ENCODE measurements around the gene UQCR11.

UQCR11 gene

GRCh38 chr19:1634938-1635243 is 29.6 kb upstream of the UQCR11 start:
- ChIA-PET CTCF (interaction anchor here (0.5 kb wide), 1 partner anchor 120 kb away, joined by 4 read pairs; no protein-coding TSS in a partner anchor), POLR2A (ENCODE audit: low non-redundant PET) (no interaction called here)

GRCh38 chr19:1634242-1634937 is 29.1 kb upstream of the UQCR11 start:
- CTCF ChIA-PET, result interaction anchor here (0.5 kb wide), 1 partner anchor 120 kb away, joined by 4 read pairs; no protein-coding TSS in a partner anchor
- TF ChIP-seq, protein P1, sequence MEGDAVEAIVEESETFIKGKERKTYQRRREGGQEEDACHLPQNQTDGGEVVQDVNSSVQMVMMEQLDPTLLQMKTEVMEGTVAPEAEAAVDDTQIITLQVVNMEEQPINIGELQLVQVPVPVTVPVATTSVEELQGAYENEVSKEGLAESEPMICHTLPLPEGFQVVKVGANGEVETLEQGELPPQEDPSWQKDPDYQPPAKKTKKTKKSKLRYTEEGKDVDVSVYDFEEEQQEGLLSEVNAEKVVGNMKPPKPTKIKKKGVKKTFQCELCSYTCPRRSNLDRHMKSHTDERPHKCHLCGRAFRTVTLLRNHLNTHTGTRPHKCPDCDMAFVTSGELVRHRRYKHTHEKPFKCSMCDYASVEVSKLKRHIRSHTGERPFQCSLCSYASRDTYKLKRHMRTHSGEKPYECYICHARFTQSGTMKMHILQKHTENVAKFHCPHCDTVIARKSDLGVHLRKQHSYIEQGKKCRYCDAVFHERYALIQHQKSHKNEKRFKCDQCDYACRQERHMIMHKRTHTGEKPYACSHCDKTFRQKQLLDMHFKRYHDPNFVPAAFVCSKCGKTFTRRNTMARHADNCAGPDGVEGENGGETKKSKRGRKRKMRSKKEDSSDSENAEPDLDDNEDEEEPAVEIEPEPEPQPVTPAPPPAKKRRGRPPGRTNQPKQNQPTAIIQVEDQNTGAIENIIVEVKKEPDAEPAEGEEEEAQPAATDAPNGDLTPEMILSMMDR (conservative IDR thresholded peaks at IDR 0.05; ENCODE audit: low read depth), result no peak
- POLR2A ChIA-PET (ENCODE audit: low non-redundant PET), result no interaction called here
- H3K27ac ChIP-seq, result no peak overlapping the region; the same call in 1 of the 2 replicates
- DNase-seq (ENCODE audit: low spot score), result no peak

More at GRCh38 chr19:1634938-1635243, 29.6 kb upstream of the UQCR11 start:
- no peak for DNase-seq (ENCODE audit: low spot score)
- TF ChIP-seq, protein P1 (conservative IDR thresholded peaks at IDR 0.05; ENCODE audit: low read depth), result no peak
- peak overlapping the region; percentile 16; the same call in 1 of the 2 replicates for H3K27ac ChIP-seq

DNA sequence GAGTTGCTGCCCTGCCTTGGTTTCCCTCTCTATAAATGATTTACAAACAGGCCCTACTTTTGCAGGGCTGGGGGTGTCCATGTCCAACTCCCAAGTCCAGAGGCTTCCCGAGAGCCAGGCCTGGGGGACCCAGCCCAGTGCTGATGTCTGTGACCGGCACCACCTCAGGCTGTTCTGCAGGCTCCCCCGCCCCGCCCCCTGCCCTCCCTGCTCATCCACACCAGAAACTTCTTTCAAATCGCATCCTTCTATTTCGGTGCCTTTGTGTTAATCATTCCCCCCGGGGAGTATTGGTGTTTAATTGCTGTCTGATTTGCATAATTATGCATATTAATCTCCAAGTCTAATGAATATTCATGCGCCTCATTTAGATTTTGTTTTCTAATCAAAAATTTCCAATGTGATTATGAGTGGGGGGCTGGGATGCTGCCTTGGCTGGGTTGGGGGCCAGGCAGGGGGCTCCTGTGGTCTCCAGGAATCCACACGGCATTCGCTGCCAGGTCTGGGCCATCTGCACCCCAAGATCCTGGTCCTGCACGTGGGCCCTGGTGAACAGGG is 28.1 kb upstream of the UQCR11 start:
- DNase-seq (ENCODE audit: low spot score), result no peak
- POLR2A ChIA-PET (ENCODE audit: low non-redundant PET), result no interaction called here
- CTCF ChIA-PET, result no interaction called here
- peak overlapping the region; percentile 58 for H3K27ac ChIP-seq
- TF ChIP-seq, protein P1 (conservative IDR thresholded peaks at IDR 0.05; ENCODE audit: low read depth), result no peak

GRCh38 chr19:1632462-1633268 is 27.4 kb upstream of the UQCR11 start:
- TF ChIP-seq, protein P1 (conservative IDR thresholded peaks at IDR 0.05; ENCODE audit: low read depth), result no peak
- no peak for DNase-seq (ENCODE audit: low spot score)
- peak overlapping the region; percentile 58 for H3K27ac ChIP-seq
- ChIA-PET POLR2A (ENCODE audit: low non-redundant PET) (no interaction called here), CTCF (no interaction called here)

DNA sequence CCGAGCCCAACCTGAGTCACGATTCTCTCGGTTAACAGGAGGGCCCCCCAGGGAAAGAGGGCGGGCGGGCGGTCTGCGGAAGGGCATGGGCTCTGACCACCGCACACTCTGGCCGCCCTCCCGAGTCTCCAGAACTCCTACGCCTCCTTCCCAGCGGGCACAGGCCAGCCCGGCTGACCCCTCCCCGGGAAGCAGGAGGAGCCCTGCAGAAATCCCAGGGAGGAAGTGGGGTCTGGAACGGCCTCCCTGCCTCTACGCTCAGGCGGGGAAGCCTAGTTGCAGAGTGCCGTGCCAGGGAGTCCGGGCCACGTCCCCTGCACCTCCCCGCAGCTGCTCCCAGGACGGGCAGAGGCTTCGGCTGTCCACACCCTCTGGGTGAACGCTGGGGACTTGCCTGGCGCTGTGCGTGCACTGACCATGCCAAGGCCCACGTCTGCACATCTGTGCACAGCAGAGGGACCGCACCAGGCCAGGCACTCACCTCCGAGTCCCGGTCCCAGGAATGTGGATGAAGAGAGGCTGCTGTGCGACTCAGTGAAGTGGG is 26.4 kb upstream of the UQCR11 start:
- TF ChIP-seq, protein P1 (conservative IDR thresholded peaks at IDR 0.05; ENCODE audit: low read depth), result no peak
- no peak for DNase-seq (ENCODE audit: low spot score)
- ChIA-PET POLR2A (ENCODE audit: low non-redundant PET) (no interaction called here), CTCF (no interaction called here)
- no peak overlapping the region; the same call in 1 of the 2 replicates for H3K27ac ChIP-seq

DNA sequence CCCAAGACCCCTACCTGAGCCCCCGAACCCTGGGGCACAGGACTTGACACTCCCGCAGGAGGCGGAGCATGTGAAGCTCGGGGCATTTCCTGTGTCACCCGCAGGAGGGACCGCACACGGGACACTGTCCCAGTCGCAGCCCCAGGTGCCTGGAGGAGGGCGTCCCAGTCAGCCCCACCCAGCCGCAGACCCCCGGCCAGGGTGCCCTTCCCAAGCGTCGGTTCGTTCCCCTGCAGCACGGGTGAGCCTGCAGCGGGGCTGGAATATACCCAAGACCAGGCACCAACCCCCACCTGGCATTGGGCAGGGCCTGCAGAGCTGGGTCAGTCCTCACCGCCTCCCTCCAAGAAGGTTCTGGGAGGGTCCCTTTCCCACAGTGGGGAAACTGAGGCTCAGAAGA is 25.5 kb upstream of the UQCR11 start:
- ChIA-PET CTCF (no interaction called here), POLR2A (ENCODE audit: low non-redundant PET) (no interaction called here)
- DNase-seq (ENCODE audit: low spot score), result no peak
- TF ChIP-seq, protein P1 (conservative IDR thresholded peaks at IDR 0.05; ENCODE audit: low read depth), result no peak
- no peak overlapping the region for H3K27ac ChIP-seq
